ENCODE measurements around the gene PGM3. TPM values are rescaled to one million over a fixed set of nuclear protein-coding genes. Genes with fewer than 3 reads are reported as not detected.

PGM3 gene
- total RNA-seq, 1 experiment from 2014 or later = 55.4 TPM

- no TSS peak for BruUV-seq (replicated peaks)
- H3K27me3 ChIP-seq (replicated peaks; ENCODE audit: insufficient read depth, low read depth, low read length, poor library complexity) = no peaks in the 10 kb centered on the region
- H3K36me3 ChIP-seq (ENCODE audit: insufficient read depth, low read length, poor library complexity, severe bottlenecking) = peaks cover 50% of the 10 kb centered on the region
- peaks cover 12% of the 10 kb centered on the region for H3K4me1 ChIP-seq (ENCODE audit: insufficient read depth, low read length, poor library complexity, severe bottlenecking)
- no peak for TF ChIP-seq CTCF (conservative IDR thresholded peaks at IDR 0.05; ENCODE audit: low read depth, low read length)
- ChIA-PET POLR2A (ENCODE audit: low non-redundant PET) (no interaction called here), CTCF (no interaction called here)
- no peak overlapping the region for H3K4me3 ChIP-seq (ENCODE audit: low read depth, low read length, poor library complexity, severe bottlenecking)
- intact Hi-C loops (cut with micrococcal nuclease; ENCODE audit: unreplicated experiment) = no loop called here
- no peaks in the 10 kb centered on the region for H3K9me3 ChIP-seq (ENCODE audit: low read depth, low read length, poor library complexity, severe bottlenecking)
- DNase-seq (ENCODE audit: low spot score) = no peak
- no peak overlapping the region for H3K27ac ChIP-seq (ENCODE audit: low read depth, low read length, poor library complexity, severe bottlenecking)
These were observed 2.4 kb downstream of the PGM3 start for GRCh38 chr6:83190626-83191025.

- Histone ChIP-seq H3K27me3 (replicated peaks; ENCODE audit: insufficient read depth, low read depth, low read length, poor library complexity) (no peaks in the 10 kb centered on the region), H3K4me1 (ENCODE audit: insufficient read depth, low read length, poor library complexity, severe bottlenecking) (peaks cover 12% of the 10 kb centered on the region), H3K36me3 (ENCODE audit: insufficient read depth, low read length, poor library complexity, severe bottlenecking) (peaks cover 67% of the 10 kb centered on the region), H3K4me3 (ENCODE audit: low read depth, low read length, poor library complexity, severe bottlenecking) (no peak overlapping the region), H3K27ac (ENCODE audit: low read depth, low read length, poor library complexity, severe bottlenecking) (no peak overlapping the region), H3K9me3 (ENCODE audit: low read depth, low read length, poor library complexity, severe bottlenecking) (no peaks in the 10 kb centered on the region)
- POLR2A ChIA-PET (ENCODE audit: low non-redundant PET) = no interaction called here
- no TSS peak for BruUV-seq (replicated peaks)
- no peak for DNase-seq (ENCODE audit: low spot score)
- TF ChIP-seq CTCF (conservative IDR thresholded peaks at IDR 0.05; ENCODE audit: low read depth, low read length) (no peak), EZH2 (IDR thresholded peaks at IDR 0.05; ENCODE audit: borderline replicate concordance, low read depth, low read length, poor library complexity, severe bottlenecking) (no peak)
- intact Hi-C loops (cut with micrococcal nuclease; ENCODE audit: unreplicated experiment) = no loop called here
- CTCF ChIA-PET = no interaction called here
These were observed 4.6 kb downstream of the PGM3 start for GRCh38 chr6:83188501-83188900.

GRCh38 chr6:83185096-83185495 lies 8.0 kb downstream of the PGM3 start:
- TF ChIP-seq EZH2 (IDR thresholded peaks at IDR 0.05; ENCODE audit: borderline replicate concordance, low read depth, low read length, poor library complexity, severe bottlenecking) (no peak), CTCF (conservative IDR thresholded peaks at IDR 0.05; ENCODE audit: low read depth, low read length) (no peak)
- ChIA-PET POLR2A (ENCODE audit: low non-redundant PET) (no interaction called here), CTCF (no interaction called here)
- Histone ChIP-seq H3K4me1 (ENCODE audit: insufficient read depth, low read length, poor library complexity, severe bottlenecking) (peaks cover 8% of the 10 kb centered on the region), H3K4me3 (ENCODE audit: low read depth, low read length, poor library complexity, severe bottlenecking) (no peak overlapping the region), H3K9me3 (ENCODE audit: low read depth, low read length, poor library complexity, severe bottlenecking) (no peaks in the 10 kb centered on the region), H3K36me3 (ENCODE audit: insufficient read depth, low read length, poor library complexity, severe bottlenecking) (peaks cover 88% of the 10 kb centered on the region), H3K27ac (ENCODE audit: low read depth, low read length, poor library complexity, severe bottlenecking) (no peak overlapping the region), H3K27me3 (replicated peaks; ENCODE audit: insufficient read depth, low read depth, low read length, poor library complexity) (no peaks in the 10 kb centered on the region)
- no TSS peak for BruUV-seq (replicated peaks)
- DNase-seq (ENCODE audit: low spot score) = no peak
- intact Hi-C loops (cut with micrococcal nuclease; ENCODE audit: unreplicated experiment) = no loop called here

All from A673 (cell line).